Measurements from ENCODE around the gene CYP3A4. TPM values are rescaled to one million over a fixed set of nuclear protein-coding genes. Genes with fewer than 3 reads are reported as not detected.
"Not testable (repeated sequence)": the region's sequence is repeated elsewhere in the genome, so short reads cannot be mapped to it uniquely, and the experiment has no call there.

The CYP3A4 gene
- total and polyA plus RNA-seq, 4 donors = 0.11 to 0.40 (median 0.27) TPM; not detected in 1

- Histone ChIP-seq H3K36me3 (ENCODE audit: control insufficient read depth, insufficient read depth, low read length) (no peaks in the 10 kb centered on the region), H3K4me3 (ENCODE audit: low read depth, low read length) (no peak overlapping the region), H3K4me1 (ENCODE audit: control insufficient read depth, insufficient read depth, low read length) (no peaks in the 10 kb centered on the region), H3K27ac (ENCODE audit: low read depth, low read length) (no peak overlapping the region), H3K9me3 (ENCODE audit: control insufficient read depth, insufficient read depth, low read length) (no peaks in the 10 kb centered on the region), H3K27me3 (ENCODE audit: control insufficient read depth, insufficient read depth, low read length) (no peaks in the 10 kb centered on the region)
- WGBS (ENCODE audit: insufficient coverage) = 100% methylated on average over 1 of the region's 3 CpGs
- DNase-seq (ENCODE audit: low read depth in 4 of 6, low spot score in 6 of 6) = no peak
Observed at GRCh38 chr7:99766484-99767099, 17.4 kb downstream of the CYP3A4 start.

DNA sequence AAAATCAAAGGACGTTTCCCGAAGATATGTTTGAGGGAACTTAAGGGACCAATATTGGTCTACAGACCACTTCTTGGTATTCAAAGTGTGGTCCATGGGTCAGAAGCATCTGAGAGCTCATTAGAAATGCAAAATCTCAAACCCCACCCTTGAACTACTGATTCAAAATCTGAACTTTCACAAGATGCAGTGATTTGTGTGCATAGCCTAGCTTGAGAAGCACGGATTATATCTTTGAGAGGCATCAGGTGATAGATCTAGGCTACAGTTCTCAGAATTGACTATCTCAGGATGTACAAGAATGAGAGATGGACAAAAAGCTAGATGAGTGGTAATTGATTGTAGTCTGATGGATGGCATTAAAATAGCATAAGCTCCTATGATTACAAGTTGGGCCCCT is 19.5 kb downstream of the CYP3A4 start:
- Histone ChIP-seq H3K36me3 (ENCODE audit: control insufficient read depth, insufficient read depth, low read length) (no peaks in the 10 kb centered on the region), H3K4me1 (ENCODE audit: control insufficient read depth, insufficient read depth, low read length) (no peaks in the 10 kb centered on the region), H3K9me3 (ENCODE audit: control insufficient read depth, insufficient read depth, low read length) (no peaks in the 10 kb centered on the region), H3K27me3 (ENCODE audit: control insufficient read depth, insufficient read depth, low read length) (no peaks in the 10 kb centered on the region), H3K27ac (ENCODE audit: low read depth, low read length) (no peak overlapping the region), H3K4me3 (ENCODE audit: low read depth, low read length) (no peak overlapping the region)
- 93% methylated on average over 3 of the region's 3 CpGs for WGBS (ENCODE audit: insufficient coverage)
- DNase-seq (ENCODE audit: low read depth in 4 of 6, low spot score in 6 of 6) = no peak

DNA sequence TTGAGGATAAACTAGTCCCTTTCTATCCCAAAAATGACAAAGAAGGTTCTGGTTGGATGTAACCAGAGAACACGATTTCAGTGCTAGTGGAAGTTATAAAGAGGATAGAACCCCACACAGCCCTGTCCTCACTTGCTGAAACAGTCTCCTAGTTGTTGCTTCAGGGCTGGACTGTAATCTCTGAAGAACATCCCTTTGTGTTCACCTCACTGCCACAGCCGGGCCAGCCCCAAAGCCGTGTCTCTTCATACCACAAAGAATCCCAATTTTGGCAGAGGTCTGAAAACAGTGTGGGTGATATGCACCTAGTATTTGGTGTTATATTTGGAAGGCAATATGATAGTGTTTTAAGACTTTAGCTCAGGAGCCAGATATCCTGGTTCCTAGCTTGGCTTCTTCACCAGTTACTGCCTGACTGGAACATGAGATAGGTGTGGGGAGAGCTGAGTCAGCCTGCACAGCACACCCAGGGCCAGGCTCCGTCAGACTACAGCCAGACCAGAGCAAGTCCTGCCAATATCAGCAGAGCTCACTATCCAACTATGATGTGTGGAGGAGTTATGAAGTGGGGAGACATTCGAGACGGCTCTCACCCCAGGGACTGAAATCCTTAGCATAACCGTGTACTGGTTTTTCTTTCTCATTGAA is 21.2 kb downstream of the CYP3A4 start:
- H3K4me3 ChIP-seq (ENCODE audit: low read depth, low read length) = no peak overlapping the region
- no peaks in the 10 kb centered on the region for H3K4me1 ChIP-seq (ENCODE audit: control insufficient read depth, insufficient read depth, low read length)
- H3K27me3 ChIP-seq (ENCODE audit: control insufficient read depth, insufficient read depth, low read length) = no peaks in the 10 kb centered on the region
- H3K27ac ChIP-seq (ENCODE audit: low read depth, low read length) = no peak overlapping the region
- WGBS (ENCODE audit: insufficient coverage) = no CpG with 5 or more reads among the region's 7 CpGs
- no peaks in the 10 kb centered on the region for H3K36me3 ChIP-seq (ENCODE audit: control insufficient read depth, insufficient read depth, low read length)
- DNase-seq (ENCODE audit: low read depth in 4 of 6, low spot score in 6 of 6) = peak in 1 of 6 donors; percentile 40
- no peaks in the 10 kb centered on the region for H3K9me3 ChIP-seq (ENCODE audit: control insufficient read depth, insufficient read depth, low read length)

GRCh38 chr7:99755085-99755484 is 28.9 kb downstream of the CYP3A4 start:
- no peaks in the 10 kb centered on the region for H3K36me3 ChIP-seq (ENCODE audit: control insufficient read depth, insufficient read depth, low read length)
- no peaks in the 10 kb centered on the region for H3K27me3 ChIP-seq (ENCODE audit: control insufficient read depth, insufficient read depth, low read length)
- H3K4me3 ChIP-seq (ENCODE audit: low read depth, low read length) = no peak overlapping the region
- no peak overlapping the region for H3K27ac ChIP-seq (ENCODE audit: low read depth, low read length)
- H3K9me3 ChIP-seq (ENCODE audit: control insufficient read depth, insufficient read depth, low read length) = no peaks in the 10 kb centered on the region
- H3K4me1 ChIP-seq (ENCODE audit: control insufficient read depth, insufficient read depth, low read length) = no peaks in the 10 kb centered on the region
- DNase-seq (ENCODE audit: low read depth in 4 of 6, low spot score in 6 of 6) = no peak
- WGBS (ENCODE audit: insufficient coverage) = no CpG with 5 or more reads among the region's 1 CpG

DNA sequence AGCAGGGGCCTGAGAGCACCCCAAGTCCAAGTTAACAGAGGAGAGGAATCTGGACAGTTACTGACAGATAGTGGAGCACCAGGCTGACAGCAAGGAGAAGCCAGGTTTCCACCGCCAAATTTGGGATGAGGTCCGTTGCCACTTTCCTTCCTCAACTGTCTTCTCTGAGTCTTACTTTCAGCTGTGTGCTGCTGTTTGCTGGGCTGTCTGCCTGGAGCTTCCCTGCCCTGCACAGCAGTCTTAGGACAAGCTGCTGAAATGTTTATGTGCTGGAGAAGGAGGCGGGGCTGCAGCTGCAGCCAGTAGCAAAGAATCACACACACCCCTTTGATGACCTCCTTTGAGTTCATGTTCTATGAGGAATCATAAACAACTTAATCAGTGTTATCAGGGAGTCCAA is 31.6 kb downstream of the CYP3A4 start:
- no peaks in the 10 kb centered on the region for H3K4me1 ChIP-seq (ENCODE audit: control insufficient read depth, insufficient read depth, low read length)
- H3K27me3 ChIP-seq (ENCODE audit: control insufficient read depth, insufficient read depth, low read length) = no peaks in the 10 kb centered on the region
- no peak overlapping the region for H3K4me3 ChIP-seq (ENCODE audit: low read depth, low read length)
- H3K36me3 ChIP-seq (ENCODE audit: control insufficient read depth, insufficient read depth, low read length) = no peaks in the 10 kb centered on the region
- no peaks in the 10 kb centered on the region for H3K9me3 ChIP-seq (ENCODE audit: control insufficient read depth, insufficient read depth, low read length)
- no peak overlapping the region for H3K27ac ChIP-seq (ENCODE audit: low read depth, low read length)
- DNase-seq (ENCODE audit: low read depth in 4 of 6, low spot score in 6 of 6) = no peak
- WGBS (ENCODE audit: insufficient coverage) = 44% methylated on average over 2 of the region's 3 CpGs

GRCh38 chr7:99751322-99752052 is 32.5 kb downstream of the CYP3A4 start:
- not testable (repeated sequence) for DNase-seq (ENCODE audit: low read depth in 4 of 6, low spot score in 6 of 6)

DNA sequence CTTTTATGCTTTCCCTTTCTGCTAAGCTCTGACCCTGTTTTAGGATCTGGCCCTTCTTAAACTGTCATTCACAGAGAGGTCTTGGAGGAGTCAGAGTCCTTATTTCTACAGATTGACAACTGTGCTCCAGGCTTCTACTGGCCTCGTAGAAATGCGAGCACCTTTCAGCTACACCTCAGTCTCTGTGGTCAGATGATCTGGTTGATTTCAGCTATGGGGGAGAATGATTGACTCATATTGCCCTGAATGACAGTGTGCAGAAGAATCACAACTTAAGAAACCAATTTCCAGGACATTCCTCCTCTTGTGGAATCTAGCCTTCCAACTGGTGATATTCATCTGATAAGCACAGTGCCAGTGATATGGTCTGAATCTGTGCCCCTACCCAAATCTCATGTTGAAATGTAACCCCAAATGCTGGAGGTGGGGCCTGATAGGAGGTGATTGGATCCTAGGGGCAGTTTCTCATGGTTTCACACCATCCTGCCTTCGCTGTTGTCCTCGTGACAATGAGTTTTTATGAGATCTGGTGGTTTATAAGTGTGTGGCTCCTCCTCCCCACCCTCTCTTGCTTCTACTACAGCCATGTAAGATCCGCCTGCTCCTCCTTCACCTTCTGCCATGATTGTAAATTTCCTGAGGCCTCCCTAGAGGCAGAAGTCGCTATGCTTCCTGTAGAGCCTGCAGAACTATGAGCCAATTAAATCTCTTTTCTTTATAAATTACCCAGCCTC is 35.0 kb downstream of the CYP3A4 start:
- Histone ChIP-seq H3K9me3 (ENCODE audit: control insufficient read depth, insufficient read depth, low read length) (no peaks in the 10 kb centered on the region), H3K27me3 (ENCODE audit: control insufficient read depth, insufficient read depth, low read length) (no peaks in the 10 kb centered on the region), H3K4me3 (ENCODE audit: low read depth, low read length) (no peak overlapping the region), H3K27ac (ENCODE audit: low read depth, low read length) (no peak overlapping the region), H3K36me3 (ENCODE audit: control insufficient read depth, insufficient read depth, low read length) (no peaks in the 10 kb centered on the region), H3K4me1 (ENCODE audit: control insufficient read depth, insufficient read depth, low read length) (no peaks in the 10 kb centered on the region)
- 43% methylated on average over 1 of the region's 6 CpGs for WGBS (ENCODE audit: insufficient coverage)
- no peak for DNase-seq (ENCODE audit: low read depth in 4 of 6, low spot score in 6 of 6)

More at GRCh38 chr7:99751322-99752052, 32.5 kb downstream of the CYP3A4 start:
- H3K4me3 ChIP-seq (ENCODE audit: low read depth, low read length); H3K36me3 ChIP-seq (ENCODE audit: control insufficient read depth, insufficient read depth, low read length); H3K4me1 ChIP-seq (ENCODE audit: control insufficient read depth, insufficient read depth, low read length); H3K27ac ChIP-seq (ENCODE audit: low read depth, low read length); H3K9me3 ChIP-seq (ENCODE audit: control insufficient read depth, insufficient read depth, low read length); H3K27me3 ChIP-seq (ENCODE audit: control insufficient read depth, insufficient read depth, low read length): not testable (repeated sequence)
- WGBS (ENCODE audit: insufficient coverage) = 40% methylated on average over 2 of the region's 5 CpGs

DNA sequence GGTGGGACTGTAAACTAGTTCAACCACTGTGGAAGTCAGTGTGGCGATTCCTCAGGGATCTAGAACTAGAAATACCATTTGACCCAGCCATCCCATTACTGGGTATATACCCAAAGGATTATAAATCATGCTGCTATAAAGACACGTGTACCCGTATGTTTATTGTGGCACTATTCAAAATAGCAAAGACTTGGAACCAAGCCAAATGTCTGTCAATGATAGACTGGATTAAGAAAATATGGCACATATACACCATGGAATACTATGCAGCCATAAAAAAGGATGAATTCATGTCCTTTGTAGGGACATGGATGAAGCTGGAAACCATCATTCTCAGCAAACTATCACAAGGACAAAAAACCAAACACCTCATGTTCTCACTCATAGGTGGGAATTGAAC is 37.1 kb downstream of the CYP3A4 start:
- not testable (repeated sequence) for DNase-seq (ENCODE audit: low read depth in 4 of 6, low spot score in 6 of 6); H3K4me3 ChIP-seq (ENCODE audit: low read depth, low read length); H3K36me3 ChIP-seq (ENCODE audit: control insufficient read depth, insufficient read depth, low read length); H3K4me1 ChIP-seq (ENCODE audit: control insufficient read depth, insufficient read depth, low read length); H3K27me3 ChIP-seq (ENCODE audit: control insufficient read depth, insufficient read depth, low read length); H3K27ac ChIP-seq (ENCODE audit: low read depth, low read length); H3K9me3 ChIP-seq (ENCODE audit: control insufficient read depth, insufficient read depth, low read length)
- no CpG with 5 or more reads among the region's 3 CpGs for WGBS (ENCODE audit: insufficient coverage)

GRCh38 chr7:99745395-99745794 is 38.6 kb downstream of the CYP3A4 start:
- no CpG with 5 or more reads among the region's 3 CpGs for WGBS (ENCODE audit: insufficient coverage)
- not testable (repeated sequence) for H3K4me1 ChIP-seq (ENCODE audit: control insufficient read depth, insufficient read depth, low read length); H3K9me3 ChIP-seq (ENCODE audit: control insufficient read depth, insufficient read depth, low read length); H3K27ac ChIP-seq (ENCODE audit: low read depth, low read length); H3K36me3 ChIP-seq (ENCODE audit: control insufficient read depth, insufficient read depth, low read length); DNase-seq (ENCODE audit: low read depth in 4 of 6, low spot score in 6 of 6); H3K4me3 ChIP-seq (ENCODE audit: low read depth, low read length); H3K27me3 ChIP-seq (ENCODE audit: control insufficient read depth, insufficient read depth, low read length)

All from spinal cord (tissue), 10 donors.